Erythroblast (primary cell): Measurements from ENCODE around the gene DEFB114.

ENCODE experiments used
- GATA1 ChIP-seq: IDR thresholded peaks from 2 replicates; pipeline ENCODE4 v1.6.1; 2011; ENCODE audit warnings: low read depth, mild to moderate bottlenecking, control low read depth, low read length, moderate library complexity
- POLR2A ChIP-seq: IDR thresholded peaks from 2 replicates; pipeline ENCODE4 v1.6.1; 2011; ENCODE audit warnings: mild to moderate bottlenecking, low read length

GRCh38 chr6:49935387-49935786 is 28.6 kb downstream of the DEFB114 start:
- TF ChIP-seq POLR2A (no peak), GATA1 (no peak)
